Measurements from ENCODE around the gene PTPN4.

- TF ChIP-seq CTCF (IDR thresholded peaks at IDR 0.05; ENCODE audit: low read depth, low read length) (no peak), EZH2phosphoT487 (IDR thresholded peaks at IDR 0.05; ENCODE audit: low read depth) (no peak)
Observed at GRCh38 chr2:119735565-119735964, 24.2 kb upstream of the PTPN4 start.

All from OCI-LY3 (cell line).